Ammon's horn (tissue), 1 donor: ENCODE measurements around the gene DNAJA2.
A peak's percentile ranks its signal among the peaks of the same experiment; 100 is the strongest.
"Not testable (repeated sequence)": the region's sequence is repeated elsewhere in the genome, so short reads cannot be mapped to it uniquely, and the experiment has no call there.

ENCODE experiments used
- DNase-seq: peaks from one replicate; pipeline ENCODE4 v3.0.0-alpha.2; 2016; ENCODE audit warnings: low spot score

DNAJA2 gene

DNA sequence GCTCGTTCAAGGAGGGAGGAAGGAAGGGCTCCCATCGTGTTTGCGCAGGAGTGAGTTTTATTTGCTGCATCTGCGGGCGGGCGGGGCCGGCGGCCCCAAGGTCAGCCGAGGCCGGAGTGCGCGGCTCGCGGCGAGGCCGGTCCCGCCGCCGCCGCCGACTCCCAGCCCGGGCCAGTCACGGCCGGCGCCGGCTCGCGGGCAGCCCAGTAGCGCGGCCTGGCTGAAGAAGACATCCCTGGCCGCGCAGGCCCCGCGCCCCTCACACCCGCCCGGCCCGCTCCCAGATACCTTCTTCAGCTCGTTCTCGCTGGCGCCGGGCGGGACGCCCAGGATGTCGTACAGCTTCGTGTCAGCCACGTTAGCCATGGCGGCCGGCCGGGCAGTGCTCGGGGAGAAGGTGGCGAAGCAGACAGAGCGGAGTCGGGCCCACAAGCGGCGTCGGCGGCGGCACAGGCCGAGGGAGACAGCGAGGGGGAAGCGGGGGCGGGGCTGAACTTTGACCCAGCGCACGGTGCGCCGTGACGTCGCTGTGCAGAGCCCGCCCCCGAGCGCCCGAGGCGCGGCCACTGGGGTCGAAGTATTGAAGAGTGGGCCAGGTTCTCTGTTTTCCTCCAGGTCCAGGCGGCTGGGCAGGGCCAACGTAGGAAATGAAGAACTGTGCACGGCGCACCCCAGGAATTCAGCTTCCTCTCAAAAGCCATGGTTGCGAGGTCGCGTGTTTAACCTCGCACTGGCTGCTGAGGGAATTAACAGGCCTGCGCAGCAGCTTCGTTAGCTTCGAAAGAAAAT is at the start of gene DNAJA2:
Gene DNAJA2 (minus strand): TSS at position 468 of the 789 bp plus-strand sequence. CDS start 102 bp downstream, at position 366.
- DNase-seq = peak; percentile 95

DNA sequence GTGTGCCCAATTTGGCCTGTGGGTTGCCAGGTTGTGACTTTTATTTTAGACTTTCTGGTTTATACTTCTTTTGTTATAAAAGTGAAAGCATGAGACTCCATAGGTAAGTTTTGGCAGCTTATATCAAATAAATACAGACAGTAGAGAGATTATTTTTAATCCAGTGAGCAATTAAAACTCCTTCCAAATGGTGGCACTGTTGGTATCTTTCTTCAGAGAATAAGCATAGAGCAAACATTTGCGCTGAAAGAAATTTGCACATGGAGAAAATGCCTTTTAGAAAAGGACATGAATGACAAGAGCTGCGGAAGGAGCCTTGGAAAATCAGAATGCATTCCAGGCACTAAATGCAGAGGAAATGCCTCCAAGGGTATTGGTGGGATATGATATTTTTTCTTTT is 46.1 kb upstream of the DNAJA2 start:
- peak; percentile 22 for DNase-seq

DNA sequence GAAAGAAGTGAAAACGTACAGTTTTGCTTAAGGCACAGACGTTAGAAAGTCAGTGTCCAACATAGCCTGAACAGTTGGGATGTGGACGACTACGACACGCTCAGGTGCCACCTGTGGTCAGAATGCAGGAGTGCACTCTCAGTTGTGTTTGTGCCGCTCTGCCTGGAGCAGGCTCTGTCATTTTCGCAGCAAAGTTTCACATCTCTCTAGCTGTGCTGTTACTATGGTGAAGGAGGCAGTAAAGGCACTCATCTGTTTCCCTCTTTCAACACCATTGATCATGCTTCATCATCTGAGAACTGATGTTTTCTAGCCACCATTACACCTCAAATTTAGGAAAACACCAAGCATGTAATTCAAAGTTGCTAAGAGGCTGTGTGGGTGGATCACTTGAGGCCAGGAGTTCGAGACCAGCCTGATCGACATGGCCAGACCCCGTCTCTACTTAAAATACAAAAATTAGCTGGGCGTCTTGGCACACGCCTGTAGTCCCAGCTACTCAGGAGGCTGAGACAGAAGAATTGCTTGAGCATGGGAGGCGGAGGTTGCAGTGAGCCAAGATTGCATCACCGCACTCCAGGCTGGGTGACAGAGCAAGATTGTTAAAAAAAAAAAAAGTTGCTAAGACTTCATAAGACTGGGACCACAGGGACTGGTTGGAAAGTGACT is 44.9 kb upstream of the DNAJA2 start:
- peak; percentile 36 for DNase-seq

DNA sequence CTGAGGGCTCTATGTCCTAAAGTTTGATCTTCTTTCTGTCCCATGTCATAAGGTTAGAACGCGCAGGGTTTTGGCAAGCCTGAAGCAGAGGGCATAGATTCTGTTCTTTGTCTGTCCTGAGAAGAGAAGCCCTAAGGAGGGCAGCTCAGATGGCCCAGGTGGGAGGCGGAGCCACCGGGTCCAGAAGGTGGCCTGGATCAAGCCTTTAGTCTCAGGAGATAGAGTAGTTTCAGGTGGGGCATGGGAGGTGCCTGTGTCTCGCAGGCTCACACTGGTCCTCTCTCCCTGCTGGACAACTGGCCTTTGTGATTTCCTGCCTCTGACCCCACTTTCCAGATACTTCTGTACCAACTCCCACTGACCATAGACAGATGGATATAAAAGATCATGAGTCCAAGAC is 44.2 kb upstream of the DNAJA2 start:
- no peak for DNase-seq

DNA sequence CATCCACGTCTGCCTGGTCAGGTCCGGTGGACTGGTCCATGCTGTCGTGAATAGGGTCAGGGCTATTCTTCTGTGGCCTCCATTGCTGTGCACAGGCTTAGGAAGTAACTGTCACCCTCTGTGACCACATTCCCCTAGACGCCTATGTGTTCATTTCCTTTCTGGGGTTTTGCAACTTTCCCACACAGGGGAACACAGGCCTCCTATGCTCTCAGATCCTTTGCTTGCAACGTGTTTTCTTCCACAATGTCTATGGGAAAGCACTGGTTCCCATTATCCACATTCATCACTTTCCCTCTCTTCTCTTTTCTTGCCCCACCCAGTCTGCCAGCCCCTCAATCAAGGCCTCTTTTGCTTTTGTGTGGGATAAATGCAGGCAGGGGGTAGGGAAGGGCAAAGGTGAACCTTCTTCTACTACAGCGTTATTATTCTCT is 43.2 kb upstream of the DNAJA2 start:
- peak; percentile 11 for DNase-seq

DNA sequence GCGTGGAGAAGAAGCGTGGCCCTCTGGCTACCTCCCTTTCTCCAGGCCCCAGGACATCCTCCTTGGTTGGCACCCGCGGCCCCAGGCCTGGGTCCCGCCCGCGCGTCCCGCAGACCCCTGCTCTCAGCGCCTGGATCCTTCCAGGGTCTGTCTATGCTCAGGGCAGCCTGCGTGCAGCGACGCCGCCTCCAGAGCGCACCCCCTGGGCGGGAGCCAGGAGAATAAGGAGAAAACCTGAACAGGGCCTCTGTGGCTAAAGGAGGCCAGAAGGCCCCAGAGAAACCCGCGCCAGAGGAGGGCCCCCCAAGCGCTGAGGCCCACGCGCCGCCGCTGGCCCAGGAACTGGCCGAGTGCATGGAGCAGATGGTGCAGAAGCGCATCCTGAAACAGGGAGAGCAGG is 40.4 kb upstream of the DNAJA2 start:
- no peak for DNase-seq

DNA sequence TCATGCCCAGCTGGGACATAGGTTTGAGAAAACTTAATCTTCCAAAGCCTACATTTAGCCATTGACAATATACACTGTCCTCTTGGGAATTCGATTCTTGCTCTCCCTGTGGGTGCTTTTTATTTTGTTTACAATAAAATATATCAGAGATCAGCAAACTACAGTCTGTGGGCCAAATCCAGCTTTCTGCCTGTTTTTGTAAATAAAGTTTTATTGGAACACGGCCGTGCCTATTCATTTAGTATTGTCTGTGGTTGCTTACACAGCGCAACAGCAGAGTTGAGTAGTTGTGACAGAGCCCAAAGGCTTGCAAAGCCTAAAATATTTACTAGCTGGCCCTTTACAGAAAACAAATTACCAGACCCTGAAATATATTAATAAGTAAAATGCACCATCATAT is 39.7 kb upstream of the DNAJA2 start:
- DNase-seq = no peak

DNA sequence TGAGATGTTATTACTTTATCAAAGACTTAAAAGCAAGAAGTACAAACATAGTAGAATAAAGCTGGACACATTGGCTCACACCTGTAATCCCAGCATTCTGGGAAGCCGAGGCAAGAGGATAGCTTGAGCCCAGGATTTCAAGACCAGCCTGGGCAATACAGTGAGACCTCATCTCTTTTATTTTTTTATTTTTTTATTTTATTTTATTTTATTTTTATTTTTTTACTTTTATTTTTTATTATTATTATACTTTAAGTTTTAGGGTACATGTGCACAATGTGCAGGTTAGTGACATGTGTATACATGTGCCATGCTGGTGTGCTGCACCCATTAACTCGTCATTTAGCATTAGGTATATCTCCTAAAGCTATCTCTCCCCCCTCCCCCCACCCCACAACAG is 37.3 kb upstream of the DNAJA2 start:
- not testable (repeated sequence) for DNase-seq

DNA sequence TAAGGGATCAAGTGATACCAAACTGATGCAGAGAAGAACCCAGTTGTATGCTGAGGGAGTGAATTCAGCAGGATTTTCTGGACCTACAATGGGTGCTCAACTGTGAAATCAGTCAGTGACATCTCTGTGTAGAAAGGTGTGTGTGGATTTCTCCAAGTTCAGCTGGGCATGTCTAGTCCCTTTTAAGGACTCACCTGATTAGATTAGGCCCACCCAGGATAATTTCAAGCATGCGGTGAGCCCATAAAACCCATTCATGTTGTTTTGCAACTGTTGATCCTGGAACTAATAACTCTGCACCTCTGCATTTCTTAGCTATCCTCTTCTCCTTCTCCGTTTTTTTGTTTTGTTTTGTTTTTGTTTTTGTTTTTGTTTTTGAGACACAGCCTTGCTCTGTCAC is 35.1 kb upstream of the DNAJA2 start:
- DNase-seq = no peak

DNA sequence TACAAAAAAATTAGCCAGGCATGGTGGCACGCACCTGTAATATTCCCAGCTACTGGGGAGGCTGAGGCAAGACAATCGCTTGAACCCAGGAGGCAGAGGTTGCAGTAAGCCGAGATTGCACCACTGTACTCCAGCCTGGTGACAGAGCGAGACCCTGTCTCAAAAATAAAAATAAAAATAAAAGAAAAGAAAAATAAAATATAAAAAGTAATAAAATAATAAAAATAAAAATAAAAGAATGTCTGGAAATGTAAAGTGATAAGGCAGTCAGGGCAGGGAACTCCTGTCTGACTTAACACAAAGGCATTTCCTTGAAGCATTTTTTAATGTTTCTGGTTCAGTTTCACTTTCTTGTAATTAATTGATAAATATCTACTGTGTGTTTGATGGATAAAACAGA is 34.7 kb upstream of the DNAJA2 start:
- DNase-seq = no peak

DNA sequence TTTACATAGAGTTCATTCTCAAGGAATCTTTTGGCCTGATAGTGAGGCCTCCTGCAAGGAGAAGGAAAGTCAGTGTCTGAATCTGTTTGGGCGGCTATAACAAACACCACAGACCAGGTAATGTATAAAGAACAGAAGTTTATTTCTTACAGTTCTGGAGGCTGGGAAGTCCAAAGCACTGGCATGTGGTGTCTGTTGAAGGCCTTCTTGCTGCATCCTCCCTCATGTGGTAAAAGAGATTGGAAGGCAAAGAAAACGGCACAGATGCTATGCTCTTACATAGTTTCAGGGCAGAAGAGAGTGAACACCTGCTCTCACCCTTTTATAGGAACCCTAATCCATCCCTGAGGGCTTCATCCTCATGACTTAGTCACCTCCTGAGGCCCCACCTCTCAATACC is 31.2 kb upstream of the DNAJA2 start:
- DNase-seq = no peak

DNA sequence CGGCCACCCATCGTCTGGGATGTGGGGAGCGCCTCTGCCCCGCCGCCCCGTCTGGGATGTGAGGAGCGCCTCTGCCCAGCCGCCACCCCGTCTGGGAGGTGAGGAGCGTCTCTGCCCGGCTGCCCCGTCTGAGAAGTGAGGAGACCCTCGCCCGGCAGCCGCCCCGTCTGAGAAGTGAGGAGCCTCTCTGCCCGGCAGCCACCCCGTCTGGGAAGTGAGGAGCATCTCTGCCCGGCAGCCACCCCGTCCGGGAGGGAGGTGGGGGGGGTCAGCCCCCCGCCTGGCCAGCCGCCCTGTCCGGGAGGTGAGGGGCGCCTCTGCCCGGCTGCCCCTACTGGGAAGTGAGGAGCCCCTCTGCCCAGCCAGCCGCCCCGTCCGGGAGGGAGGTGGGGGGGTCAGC is 26.6 kb upstream of the DNAJA2 start:
- not testable (repeated sequence) for DNase-seq

DNA sequence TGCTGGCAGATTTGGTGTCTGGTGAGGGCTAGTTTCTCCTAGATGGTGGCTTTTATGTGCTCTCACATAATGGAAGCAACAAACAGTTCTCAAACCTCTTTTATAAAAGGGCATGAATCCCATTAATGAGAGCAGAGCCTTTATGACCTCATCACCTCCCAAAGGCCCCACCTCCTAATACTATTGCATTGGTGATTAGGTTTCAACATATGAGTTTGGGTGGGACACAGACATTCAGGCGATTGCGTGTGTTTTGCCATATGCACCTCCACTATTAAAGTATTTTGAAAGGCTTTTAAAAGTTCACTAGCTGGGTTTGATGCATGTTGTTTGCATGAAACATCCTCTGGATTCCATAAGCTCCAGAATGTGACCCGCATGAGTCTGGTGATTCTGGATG is 24.4 kb upstream of the DNAJA2 start:
- DNase-seq = no peak

DNA sequence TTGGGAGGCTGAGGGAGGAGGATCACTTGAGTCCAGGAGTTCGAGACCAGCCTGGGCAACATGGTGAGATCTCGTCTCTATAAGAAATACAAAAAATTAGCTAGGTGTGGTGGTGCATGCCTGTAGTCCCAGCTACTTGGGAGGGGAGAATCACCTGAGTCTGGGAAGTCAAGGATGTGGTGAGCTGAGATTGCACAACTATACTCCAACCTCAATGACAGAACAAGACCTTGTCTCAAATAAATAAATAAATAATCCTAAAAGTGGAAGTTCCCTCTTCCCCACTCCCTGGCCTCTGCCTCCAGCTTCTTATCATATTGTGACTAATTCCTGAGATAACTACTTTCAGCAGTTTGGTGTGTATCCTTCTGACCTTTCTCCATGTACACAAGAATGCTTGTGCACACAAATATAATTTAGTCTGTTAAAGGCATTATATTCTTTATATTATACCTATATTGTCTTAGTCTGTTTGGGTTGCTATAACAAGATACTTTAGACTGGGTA is 23.5 kb upstream of the DNAJA2 start:
- no peak for DNase-seq

DNA sequence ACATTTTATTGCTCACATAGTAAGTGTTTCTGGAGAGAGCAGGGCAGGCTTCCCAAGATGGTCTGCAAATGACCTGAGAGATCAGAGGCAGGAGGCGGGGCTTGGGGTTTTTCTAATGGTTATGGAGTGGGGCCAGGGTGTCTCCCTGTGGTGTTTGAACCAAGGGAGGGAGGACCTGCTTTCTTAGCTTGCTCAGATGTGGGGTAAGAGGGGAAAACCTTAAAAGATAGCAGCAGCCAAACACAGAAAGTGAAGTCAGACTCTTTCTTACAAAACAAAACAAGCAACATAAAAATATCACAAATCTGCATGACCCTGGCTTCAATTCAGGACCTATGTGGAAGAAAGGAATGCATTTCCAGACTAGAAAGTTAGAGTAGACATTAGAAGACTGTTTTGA is 22.9 kb upstream of the DNAJA2 start:
- DNase-seq = no peak

DNA sequence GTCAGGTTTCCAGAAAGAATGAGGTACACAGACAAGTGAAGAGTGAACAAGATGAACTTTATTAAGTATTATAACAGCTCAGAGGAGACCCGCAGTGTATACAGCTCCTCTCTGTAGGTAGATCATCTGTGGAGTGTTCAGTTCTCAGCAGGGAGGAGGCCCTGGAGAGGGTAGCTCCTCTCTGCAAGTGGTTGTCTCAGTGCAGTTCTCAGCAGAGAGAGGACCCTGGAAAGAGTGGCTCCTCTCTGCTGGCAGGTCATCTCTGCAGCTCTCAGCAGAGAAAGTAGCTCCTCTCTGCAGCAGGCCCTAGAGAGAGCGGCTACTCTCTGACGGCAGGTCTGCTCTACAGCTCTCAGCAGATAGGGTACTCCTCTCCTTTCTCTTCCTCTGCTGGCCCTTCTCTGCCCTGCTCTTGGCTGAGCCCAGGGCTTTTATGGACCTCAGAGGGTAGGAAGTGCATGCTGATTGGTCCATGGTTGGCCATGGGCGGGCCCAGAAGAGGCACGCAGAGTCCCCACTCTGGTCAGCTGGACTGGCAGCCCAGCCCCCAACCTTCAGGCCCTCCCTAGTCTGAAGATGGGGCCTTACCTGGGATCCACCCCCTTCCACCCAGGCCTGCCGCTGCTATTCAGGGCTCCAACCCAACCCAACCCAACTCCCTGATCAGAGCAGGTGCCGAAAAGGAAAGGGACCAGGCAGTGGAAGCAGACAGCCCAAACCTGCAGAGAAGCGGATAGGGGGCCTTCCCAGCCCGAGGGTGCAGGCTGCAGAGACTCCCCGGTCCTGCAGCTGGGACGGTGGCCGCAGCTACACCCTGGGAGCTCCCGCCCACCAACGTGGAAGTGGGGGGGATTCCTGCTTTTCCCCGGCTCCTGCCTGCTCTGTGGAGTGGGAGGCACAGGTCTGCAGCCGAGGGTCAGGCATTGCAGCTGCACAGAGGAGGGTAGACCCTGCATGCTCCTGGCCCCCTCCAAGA is 18.5 kb upstream of the DNAJA2 start:
- no peak for DNase-seq

DNA sequence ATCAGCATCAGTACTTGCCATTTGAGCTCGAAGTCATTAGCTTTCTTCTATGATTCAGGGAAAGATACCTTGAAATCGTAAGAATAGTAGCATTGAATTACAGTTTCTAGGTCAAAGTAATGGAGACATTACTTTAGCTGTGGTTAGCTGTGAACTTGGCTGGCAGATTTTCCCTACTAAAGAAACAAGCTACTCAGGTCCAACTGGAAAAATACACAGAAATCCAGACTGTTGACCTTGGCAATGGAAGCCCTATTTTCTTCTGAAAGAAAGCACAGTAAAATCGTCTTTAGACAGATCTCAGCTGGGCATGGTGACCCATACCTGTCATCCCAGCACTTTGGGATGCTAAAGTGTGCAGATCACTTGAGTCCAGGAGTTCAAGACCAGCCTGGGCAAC is 13.4 kb upstream of the DNAJA2 start:
- no peak for DNase-seq

DNA sequence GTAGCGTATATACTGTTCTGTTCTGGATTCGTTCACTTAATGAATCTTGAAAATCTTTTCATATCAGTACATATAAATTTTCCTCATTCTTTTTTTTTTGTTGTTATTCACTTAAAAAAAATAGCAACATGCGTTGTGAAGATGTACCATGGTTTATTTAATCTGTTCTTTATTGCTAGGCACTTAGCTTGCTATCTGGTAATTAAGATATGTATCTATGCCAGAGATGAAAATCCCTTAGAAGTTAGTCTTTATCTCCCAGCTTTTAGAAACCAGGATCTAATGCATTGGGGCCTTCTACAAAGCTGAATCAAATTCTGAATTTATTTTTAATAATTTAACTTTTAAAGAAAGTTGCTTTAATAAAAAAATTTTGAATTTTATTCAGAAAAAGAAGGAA is 13.0 kb upstream of the DNAJA2 start:
- DNase-seq = no peak

DNA sequence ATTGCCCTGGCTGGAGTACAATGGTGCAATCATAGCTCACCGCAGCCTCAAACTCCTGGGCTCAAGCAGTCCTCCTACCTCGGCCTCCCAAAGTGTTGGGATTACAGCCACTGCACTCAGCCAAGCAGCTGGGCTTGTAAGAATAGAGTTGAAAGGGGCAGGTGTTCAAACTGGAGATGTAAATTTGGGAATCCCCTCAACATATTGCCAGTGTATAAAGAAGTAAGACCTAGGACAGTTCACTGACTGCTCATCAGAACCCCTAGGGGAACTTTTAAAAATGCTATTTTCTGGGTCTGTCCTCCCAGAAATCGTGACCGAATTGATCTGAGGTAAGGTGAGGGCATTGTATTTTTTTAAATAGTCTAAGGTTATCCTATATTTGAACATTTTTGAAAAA is 8.9 kb upstream of the DNAJA2 start:
- no peak for DNase-seq

DNA sequence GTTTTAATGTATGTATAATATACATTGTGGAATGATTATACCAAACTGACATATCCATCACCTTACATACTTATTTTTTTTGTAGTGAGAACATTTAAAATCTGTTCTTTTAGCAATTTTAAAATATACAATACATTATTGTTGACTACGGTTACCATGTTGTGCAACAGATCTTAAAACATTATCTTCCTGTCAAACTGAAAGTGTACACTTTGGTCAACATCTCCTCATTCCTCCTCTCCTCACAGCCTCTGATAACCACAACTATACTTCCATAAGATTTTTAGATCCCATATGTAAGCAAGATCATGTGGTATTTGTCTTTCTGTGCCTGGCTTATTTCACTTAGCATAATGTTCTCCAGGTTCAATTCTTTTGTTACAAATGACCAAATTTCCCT is 7.5 kb upstream of the DNAJA2 start:
- DNase-seq = no peak

DNA sequence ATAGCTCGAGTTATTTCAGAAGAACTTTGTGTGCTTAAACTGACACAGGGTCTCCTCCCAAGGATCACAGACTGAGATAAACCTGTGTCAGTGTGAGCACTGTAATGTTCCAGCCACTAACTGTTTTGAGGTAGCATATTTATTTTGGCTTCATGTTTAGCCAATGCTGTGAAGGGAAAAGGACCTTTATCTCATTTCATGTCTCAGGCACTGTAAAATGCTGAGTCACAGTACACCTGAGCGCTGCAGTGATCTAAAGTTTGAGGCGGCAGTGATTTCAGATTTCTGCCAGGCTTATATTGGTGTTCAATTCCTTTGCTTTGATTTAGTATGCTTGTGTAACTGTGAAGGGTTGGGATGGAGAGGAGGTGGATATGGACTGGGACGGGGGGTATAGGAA is 3.1 kb upstream of the DNAJA2 start:
- no peak for DNase-seq

DNA sequence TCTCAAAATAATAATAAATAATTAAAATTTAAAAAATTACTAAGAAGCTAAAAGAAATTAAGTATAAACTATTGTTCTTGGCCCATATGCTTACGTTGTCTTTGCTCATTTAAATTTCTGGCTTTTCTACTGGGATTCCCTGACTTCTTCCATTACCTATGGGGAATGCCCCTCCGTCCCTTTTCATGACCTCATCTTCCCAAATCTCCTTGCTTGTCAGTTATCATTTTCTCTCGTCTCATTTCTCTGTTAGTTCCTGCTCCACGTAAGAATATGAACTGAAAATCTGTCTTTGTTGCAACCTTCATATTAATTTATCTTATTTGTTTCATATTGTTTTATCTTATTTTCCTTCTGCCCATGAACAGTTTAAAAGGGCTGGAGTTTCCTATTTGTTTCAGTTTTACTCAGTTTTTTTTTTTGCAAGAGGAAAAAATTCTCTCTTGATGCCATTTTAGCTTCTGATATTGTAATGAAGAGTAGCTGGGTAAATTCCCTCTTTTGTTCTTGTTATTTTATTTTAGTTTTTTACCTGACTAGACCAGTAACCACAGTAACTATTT is 2.5 kb upstream of the DNAJA2 start:
- DNase-seq = no peak
